ENCODE data around the gene HIF3A.

GRCh38 chr19:46380690-46381089 is 83.8 kb downstream of the HIF3A start:
- TF ChIP-seq POLR2AphosphoS5 (IDR thresholded peaks at IDR 0.05; ENCODE audit: low read depth, low read length) = no peak
- TF ChIP-seq TAF1 (IDR thresholded peaks at IDR 0.05; ENCODE audit: borderline replicate concordance, insufficient read depth, low read length) = no peak
